HG03280 (cell line): ENCODE data around the gene DDX47.
"Not testable (repeated sequence)": the region's sequence is repeated elsewhere in the genome, so short reads cannot be mapped to it uniquely, and the experiment has no call there.

Experiments
- ATAC-seq: cut with Tn5 transposase; IDR thresholded peaks from one replicate; pipeline ENCODE4 v1.9.1; 2021; ENCODE audit warnings: mild to moderate bottlenecking, moderate library complexity; ENCODE audit not compliant: unreplicated experiment

Gene DDX47

DNA sequence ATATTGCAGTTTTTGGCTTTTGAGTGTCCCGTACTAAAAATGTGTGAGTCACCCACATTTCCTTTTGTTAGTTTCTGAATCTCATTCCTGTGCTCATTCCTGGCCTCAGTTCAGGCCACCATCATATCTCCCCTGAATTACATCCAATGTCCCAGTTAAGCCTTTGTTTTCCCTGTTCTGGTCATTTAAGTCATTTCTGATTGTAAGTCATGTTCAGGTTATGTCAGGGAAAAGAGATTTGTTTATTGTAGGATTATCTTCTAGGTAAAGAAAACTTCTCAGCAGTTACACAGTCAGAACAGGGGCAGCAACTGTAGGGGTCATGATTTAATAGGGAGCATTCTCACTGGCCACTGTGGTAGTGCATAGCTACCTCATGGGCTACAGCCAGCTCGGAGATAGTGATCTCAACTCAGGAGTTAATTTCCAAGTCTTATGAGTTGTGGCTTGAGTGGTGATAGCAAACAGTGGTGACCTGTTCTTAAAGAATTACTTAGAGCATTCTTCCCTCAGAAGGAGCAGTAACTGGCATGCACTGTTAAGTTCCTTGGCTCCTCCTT lies 6.7 kb downstream of the DDX47 start:
- no peak for ATAC-seq

DNA sequence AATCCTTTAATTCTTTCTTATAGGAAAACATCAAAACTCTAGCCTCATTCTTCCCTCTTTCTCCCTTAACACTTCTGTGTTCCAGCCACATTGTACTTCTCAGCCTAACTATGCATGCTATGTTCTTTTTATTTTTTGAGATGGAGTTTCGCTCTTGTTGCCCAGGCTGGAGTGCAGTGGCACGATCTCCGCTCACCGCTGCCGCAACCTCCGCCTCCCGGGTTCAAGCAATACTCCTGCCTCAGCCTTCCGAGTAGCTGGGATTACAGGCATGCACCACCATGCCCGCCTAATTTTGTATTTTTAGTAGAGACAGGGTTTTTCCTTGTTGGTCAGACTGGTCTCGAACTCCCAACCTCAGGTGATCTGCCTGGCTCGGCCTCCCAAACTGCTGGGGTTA lies 7.2 kb downstream of the DDX47 start:
- ATAC-seq: not testable (repeated sequence)

GRCh38 chr12:12821975-12822374 lies 8.8 kb downstream of the DDX47 start:
- no peak for ATAC-seq

DNA sequence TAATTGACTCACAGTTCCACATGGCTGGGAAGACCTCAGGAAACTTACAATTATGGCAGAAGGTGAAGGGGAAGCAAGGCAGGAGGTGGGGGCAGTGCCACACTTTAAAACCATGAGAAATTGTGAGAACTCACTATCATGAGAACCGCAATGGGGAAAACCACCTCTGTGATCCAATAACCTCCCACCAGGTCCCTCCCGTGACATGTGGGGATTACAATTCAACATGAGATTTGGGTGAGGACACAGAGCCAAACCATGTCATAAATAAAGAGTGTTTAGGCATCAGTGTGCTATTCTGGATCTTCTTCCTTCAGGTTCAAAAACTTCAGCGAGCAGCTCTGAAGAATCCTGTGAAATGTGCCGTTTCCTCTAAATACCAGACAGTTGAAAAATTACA lies 9.7 kb downstream of the DDX47 start:
- no peak for ATAC-seq

- no peak for ATAC-seq
These were observed 10.2 kb downstream of the DDX47 start for GRCh38 chr12:12823300-12823699.

GRCh38 chr12:12823811-12824210 lies 10.7 kb downstream of the DDX47 start:
- ATAC-seq: no peak

- no peak for ATAC-seq
These were observed 22.4 kb downstream of the DDX47 start for GRCh38 chr12:12835378-12836146.

DNA sequence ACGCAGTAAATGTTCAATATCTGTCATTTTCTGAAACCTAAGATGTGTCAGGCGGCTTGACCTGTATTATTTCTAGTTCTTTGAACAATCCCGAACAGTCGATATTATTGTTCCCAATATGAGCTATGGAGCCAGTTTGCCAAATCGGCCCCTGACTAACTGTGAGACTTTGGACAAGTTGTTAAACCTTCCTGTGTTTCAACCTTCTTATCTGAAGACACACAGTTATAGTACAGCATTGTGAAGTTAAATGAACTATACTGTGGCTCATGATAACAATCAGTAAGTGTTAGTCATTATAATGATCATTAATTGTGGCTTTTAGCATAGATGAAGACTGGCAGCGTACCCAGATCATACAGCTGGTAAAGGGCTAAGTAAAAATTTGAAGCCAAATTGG lies 23.4 kb downstream of the DDX47 start:
- no peak for ATAC-seq

DNA sequence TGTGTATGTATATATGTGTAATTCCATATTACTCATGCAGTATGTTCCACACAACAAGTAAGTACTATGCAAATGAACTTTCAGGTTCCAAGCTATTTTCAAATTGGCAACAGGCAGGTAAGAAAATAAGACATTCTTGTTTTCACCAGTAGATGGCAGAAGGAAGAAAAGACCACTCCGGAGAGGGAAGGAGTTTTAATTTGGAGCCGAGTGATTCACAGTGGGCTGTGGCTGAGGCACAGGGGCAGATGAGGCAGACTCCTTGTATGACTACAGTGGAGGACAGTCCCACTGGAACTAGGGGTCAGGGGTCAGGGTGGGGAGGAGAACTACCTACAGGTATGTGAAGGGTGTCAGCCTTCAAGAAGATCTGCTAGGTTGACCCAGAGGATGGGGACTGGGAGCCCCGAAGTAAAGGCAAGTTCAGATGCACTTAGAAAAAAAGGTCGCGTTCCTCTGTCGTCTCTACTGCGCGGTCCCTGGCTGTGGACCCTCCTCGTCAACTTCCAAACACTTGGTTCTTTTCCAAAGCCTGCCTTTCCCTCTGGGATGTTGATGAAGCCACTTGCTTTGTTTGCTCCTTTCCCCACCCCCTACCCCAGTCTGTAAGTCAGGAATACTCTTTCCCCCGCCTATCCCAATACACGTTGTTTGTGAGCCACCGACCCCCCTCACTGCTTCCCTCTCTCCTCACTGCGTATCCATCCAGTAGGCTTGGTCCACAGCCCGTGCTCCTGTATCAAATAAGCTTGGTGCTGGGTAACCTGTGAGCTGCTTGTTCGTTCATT lies 24.1 kb downstream of the DDX47 start:
- no peak for ATAC-seq

- no peak for ATAC-seq
These were observed 24.6 kb downstream of the DDX47 start for GRCh38 chr12:12837813-12838153.

- ATAC-seq: no peak
These were observed 25.9 kb downstream of the DDX47 start for GRCh38 chr12:12839003-12839395.

GRCh38 chr12:12839439-12839838 lies 26.3 kb downstream of the DDX47 start:
- ATAC-seq: not testable (repeated sequence)

- no peak for ATAC-seq
These were observed 26.9 kb downstream of the DDX47 start for GRCh38 chr12:12839873-12840579.

- no peak for ATAC-seq
These were observed 27.4 kb downstream of the DDX47 start for GRCh38 chr12:12840580-12840899.

DNA sequence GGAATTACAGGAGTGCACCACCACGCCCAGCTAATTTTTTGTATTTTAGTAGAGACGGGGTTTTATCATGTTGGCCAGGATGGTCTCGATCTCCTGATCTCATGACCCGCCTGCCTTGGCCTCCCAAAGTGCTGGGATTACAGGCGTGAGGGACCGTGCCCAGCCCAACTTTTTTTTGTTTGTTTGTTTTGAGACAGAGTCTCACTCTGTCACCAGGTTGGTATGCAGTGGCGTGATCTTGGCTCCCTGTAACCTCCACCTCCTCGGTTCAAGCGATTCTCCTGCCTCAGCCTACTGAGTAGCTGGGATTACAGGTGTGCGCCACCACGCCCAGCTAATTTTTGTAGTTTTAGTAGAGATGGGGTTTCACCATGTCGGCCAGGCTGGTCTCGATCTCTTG lies 28.3 kb downstream of the DDX47 start:
- ATAC-seq: not testable (repeated sequence)

DNA sequence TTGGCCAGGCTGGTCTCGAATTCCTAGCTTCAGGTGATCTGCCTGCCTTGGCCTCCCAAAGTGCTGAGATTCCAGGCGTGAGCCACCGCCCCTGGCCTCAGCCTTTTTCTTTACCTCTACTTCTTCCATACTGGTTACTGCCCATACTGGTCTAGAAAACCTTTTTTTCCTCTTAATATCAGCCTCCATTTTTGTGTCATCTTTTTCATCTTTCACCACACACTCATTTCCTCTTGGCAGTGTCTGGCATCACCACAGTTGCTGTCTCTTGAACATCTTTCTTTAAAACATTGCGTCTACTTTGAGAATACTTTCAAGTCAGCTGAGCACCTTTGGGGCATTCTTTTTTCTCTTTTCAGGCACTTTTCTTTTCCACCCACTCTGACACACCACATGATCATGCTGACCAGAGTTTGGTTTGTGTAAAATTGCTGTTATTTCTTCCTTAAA lies 32.7 kb downstream of the DDX47 start:
- ATAC-seq: no peak

- ATAC-seq: not testable (repeated sequence)
These were observed 33.6 kb downstream of the DDX47 start for GRCh38 chr12:12846780-12847179.

GRCh38 chr12:12853435-12853834 lies 40.3 kb downstream of the DDX47 start:
- no peak for ATAC-seq

GRCh38 chr12:12859690-12860089 lies 46.5 kb downstream of the DDX47 start:
- no peak for ATAC-seq

- no peak for ATAC-seq
These were observed 51.1 kb downstream of the DDX47 start for GRCh38 chr12:12864243-12864642.

DNA sequence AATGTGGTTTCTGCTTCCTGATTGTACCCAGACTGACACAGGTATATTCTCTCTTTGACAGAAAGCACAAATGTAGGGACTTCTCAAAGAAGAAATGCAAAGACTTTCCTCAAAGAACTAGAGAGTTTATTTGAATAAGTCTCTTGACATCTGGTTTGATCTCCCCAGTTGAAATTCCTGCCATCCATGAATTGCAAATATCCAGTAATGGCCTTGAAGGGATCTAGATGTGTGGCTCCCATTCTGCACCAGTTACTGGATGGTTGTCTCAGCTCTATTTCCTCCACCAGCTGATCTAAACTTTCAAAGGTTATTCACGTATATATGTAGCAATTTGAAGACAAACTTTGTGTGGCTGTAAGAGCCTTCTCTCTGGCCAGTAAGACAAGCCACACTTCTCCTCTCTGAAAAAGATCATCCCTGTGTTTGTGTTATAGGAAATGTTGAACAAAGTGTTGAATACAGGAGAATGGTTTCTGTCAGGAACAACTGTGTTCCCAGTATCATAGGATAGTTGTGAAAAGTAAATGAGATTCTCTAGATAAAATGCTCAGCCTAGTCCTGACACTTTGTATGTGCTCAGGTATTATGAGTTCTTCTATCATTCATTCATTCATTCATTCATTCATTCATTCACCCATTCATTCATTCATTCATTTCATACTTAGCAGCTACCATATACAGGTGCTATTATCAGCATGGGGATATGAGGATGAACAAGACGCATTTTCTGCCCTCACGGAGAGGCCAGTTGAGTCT lies 55.5 kb downstream of the DDX47 start:
- no peak for ATAC-seq
